ENCODE data around the gene ZNF207. TPM values are rescaled to one million over a fixed set of nuclear protein-coding genes. Genes with fewer than 3 reads are reported as not detected.

The ZNF207 gene
- total and polyA plus RNA-seq, 2 donors from 2014 or later: 54.3 to 150 TPM

- DNase-seq: no peak
- intact Hi-C loops (cut with DNase I): no loop called here
Observed at GRCh38 chr17:32345951-32346600, 3.9 kb upstream of the ZNF207 start.

GRCh38 chr17:32348483-32348800, 1.5 kb upstream of the ZNF207 start:
- no peaks in the 10 kb centered on the region for H3K27me3 ChIP-seq (ENCODE audit: control insufficient read depth, insufficient read depth, low read length)
- H3K27ac ChIP-seq (ENCODE audit: low read depth in 2 of 2, low read length in 2 of 2): no peak overlapping the region
- intact Hi-C loops (cut with DNase I): no loop called here
- peaks cover 0 to 11% (median 3%) of the 10 kb centered on the region in 3 donors for H3K4me1 ChIP-seq (ENCODE audit: control insufficient read depth in 2 of 3, insufficient read depth in 2 of 3, low read depth in 1 of 3, low read length in 3 of 3)
- H3K9me3 ChIP-seq (ENCODE audit: control insufficient read depth in 2 of 3, insufficient read depth in 1 of 3, low read length in 3 of 3): no peaks in the 10 kb centered on the region
- no peak overlapping the region for H3K9ac ChIP-seq (ENCODE audit: low read length in 3 of 3)
- no peak for FAIRE-seq
- H3K4me3 ChIP-seq (ENCODE audit: low read length in 3 of 3): peak overlapping the region in 1 of 3 donors; percentile 99
- DNase-seq: peak in 1 of 5 donors; percentile 16
- no peak for TF ChIP-seq CTCF (IDR thresholded peaks at IDR 0.05; ENCODE audit: borderline replicate concordance, extremely low read depth, insufficient read depth)
- peaks cover 0 to 6% (median 0%) of the 10 kb centered on the region in 3 donors for H3K36me3 ChIP-seq (ENCODE audit: control insufficient read depth in 2 of 3, insufficient read depth in 3 of 3, low read length in 3 of 3)

More at GRCh38 chr17:32345951-32346600, 3.9 kb upstream of the ZNF207 start:
- no peak for FAIRE-seq
- no peak overlapping the region for H3K9ac ChIP-seq (ENCODE audit: low read length in 3 of 3)
- H3K27me3 ChIP-seq (ENCODE audit: control insufficient read depth, insufficient read depth, low read length): no peaks in the 10 kb centered on the region
- H3K4me3 ChIP-seq (ENCODE audit: low read length in 3 of 3): no peak overlapping the region
- no peaks in the 10 kb centered on the region for H3K36me3 ChIP-seq (ENCODE audit: control insufficient read depth in 2 of 3, insufficient read depth in 3 of 3, low read length in 3 of 3)
- no peak overlapping the region for H3K27ac ChIP-seq (ENCODE audit: low read depth in 2 of 2, low read length in 2 of 2)
- H3K9me3 ChIP-seq (ENCODE audit: control insufficient read depth in 2 of 3, insufficient read depth in 1 of 3, low read length in 3 of 3): no peaks in the 10 kb centered on the region
- TF ChIP-seq CTCF (IDR thresholded peaks at IDR 0.05; ENCODE audit: borderline replicate concordance, extremely low read depth, insufficient read depth): no peak
- H3K4me1 ChIP-seq (ENCODE audit: control insufficient read depth in 2 of 3, insufficient read depth in 2 of 3, low read depth in 1 of 3, low read length in 3 of 3): peaks cover 3 to 11% (median 3%) of the 10 kb centered on the region in 3 donors

GRCh38 chr17:32349503-32349853, 479 bp upstream of the ZNF207 start:
- TF ChIP-seq CTCF (IDR thresholded peaks at IDR 0.05; ENCODE audit: borderline replicate concordance, extremely low read depth, insufficient read depth): no peak
- peak in 2 of 5 donors; percentile 60 to 62 for DNase-seq

More at GRCh38 chr17:32349503-32349853, 479 bp upstream of the ZNF207 start:
- Histone ChIP-seq H3K27me3 (ENCODE audit: control insufficient read depth, insufficient read depth, low read length) (no peaks in the 10 kb centered on the region), H3K27ac (ENCODE audit: low read depth in 2 of 2, low read length in 2 of 2) (peak overlapping the region; percentile 99), H3K36me3 (ENCODE audit: control insufficient read depth in 2 of 3, insufficient read depth in 3 of 3, low read length in 3 of 3) (peaks cover 0 to 14% (median 0%) of the 10 kb centered on the region in 3 donors), H3K4me1 (ENCODE audit: control insufficient read depth in 2 of 3, insufficient read depth in 2 of 3, low read depth in 1 of 3, low read length in 3 of 3) (peaks cover 0 to 11% (median 3%) of the 10 kb centered on the region in 3 donors), H3K9ac (ENCODE audit: low read length in 3 of 3) (peak overlapping the region; percentile 81 to 100 (median 98)), H3K4me3 (ENCODE audit: low read length in 3 of 3) (peak overlapping the region; percentile 99 to 100 (median 99)), H3K9me3 (ENCODE audit: control insufficient read depth in 2 of 3, insufficient read depth in 1 of 3, low read length in 3 of 3) (no peaks in the 10 kb centered on the region)
- intact Hi-C loops (cut with DNase I): no loop called here
- FAIRE-seq: no peak
